IMR-90 (cell line): ENCODE data around the gene KANSL3.

Experiments used
- BHLHE40 ChIP-seq: fragments of 150-350 bp; IDR thresholded peaks from 2 replicates; pipeline ENCODE4 v1.6.1; 2016; ENCODE audit warnings: mild to moderate bottlenecking, low read depth, low read length
- MAFK ChIP-seq: IDR thresholded peaks from 2 replicates; pipeline ENCODE4 v1.6.1; 2012; ENCODE audit warnings: low read depth, low read length, improper control_type of control experiment
- POLR2A ChIP-seq: IDR thresholded peaks from 2 replicates; pipeline ENCODE4 v1.6.1; 2012; ENCODE audit warnings: mild to moderate bottlenecking, low read depth, low read length
- SMC3 ChIP-seq: fragments of 150-350 bp; IDR thresholded peaks from 2 replicates; pipeline ENCODE4 v1.6.1; 2016; ENCODE audit warnings: low read depth, mild to moderate bottlenecking, antibody characterized with exemption, low read length, moderate library complexity
- TF ChIP-seq, protein P1 (sequence below): conservative IDR thresholded peaks from 2 replicates; pipeline ENCODE4 v1.5.1; 2012; ENCODE audit warnings: mild to moderate bottlenecking, low read depth, low read length, improper control_type of control experiment
- TF ChIP-seq, protein P2 (sequence below): fragments of 150-350 bp; IDR thresholded peaks from 2 replicates; pipeline ENCODE4 v1.6.1; 2017; ENCODE audit warnings: mild to moderate bottlenecking, antibody characterized with exemption, low read length, low read depth

DNA sequence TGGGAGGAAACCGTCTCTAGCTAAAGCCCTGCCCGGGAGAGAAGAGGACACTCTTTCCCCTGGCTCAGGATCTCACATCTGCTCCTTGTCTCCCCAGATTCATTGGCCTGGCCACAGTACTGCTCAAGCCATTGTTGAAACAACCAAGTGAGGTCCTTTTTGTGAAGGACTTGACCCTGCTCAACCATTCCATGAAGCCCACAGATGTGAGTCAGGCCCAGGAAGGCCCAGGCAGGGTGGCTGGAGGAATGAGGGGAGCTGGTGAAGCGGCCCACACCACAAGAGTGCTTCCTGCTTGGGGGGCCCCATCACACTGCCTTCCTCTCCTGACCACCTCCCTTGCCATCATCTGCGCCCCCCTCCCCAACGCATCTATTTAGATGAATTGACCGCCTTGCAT, 9.6 kb upstream of the KANSL3 start:
- TF ChIP-seq, protein P1, sequence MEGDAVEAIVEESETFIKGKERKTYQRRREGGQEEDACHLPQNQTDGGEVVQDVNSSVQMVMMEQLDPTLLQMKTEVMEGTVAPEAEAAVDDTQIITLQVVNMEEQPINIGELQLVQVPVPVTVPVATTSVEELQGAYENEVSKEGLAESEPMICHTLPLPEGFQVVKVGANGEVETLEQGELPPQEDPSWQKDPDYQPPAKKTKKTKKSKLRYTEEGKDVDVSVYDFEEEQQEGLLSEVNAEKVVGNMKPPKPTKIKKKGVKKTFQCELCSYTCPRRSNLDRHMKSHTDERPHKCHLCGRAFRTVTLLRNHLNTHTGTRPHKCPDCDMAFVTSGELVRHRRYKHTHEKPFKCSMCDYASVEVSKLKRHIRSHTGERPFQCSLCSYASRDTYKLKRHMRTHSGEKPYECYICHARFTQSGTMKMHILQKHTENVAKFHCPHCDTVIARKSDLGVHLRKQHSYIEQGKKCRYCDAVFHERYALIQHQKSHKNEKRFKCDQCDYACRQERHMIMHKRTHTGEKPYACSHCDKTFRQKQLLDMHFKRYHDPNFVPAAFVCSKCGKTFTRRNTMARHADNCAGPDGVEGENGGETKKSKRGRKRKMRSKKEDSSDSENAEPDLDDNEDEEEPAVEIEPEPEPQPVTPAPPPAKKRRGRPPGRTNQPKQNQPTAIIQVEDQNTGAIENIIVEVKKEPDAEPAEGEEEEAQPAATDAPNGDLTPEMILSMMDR: no peak
- TF ChIP-seq BHLHE40 (no peak), POLR2A (no peak), SMC3 (no peak), MAFK (no peak)
- TF ChIP-seq, protein P2, sequence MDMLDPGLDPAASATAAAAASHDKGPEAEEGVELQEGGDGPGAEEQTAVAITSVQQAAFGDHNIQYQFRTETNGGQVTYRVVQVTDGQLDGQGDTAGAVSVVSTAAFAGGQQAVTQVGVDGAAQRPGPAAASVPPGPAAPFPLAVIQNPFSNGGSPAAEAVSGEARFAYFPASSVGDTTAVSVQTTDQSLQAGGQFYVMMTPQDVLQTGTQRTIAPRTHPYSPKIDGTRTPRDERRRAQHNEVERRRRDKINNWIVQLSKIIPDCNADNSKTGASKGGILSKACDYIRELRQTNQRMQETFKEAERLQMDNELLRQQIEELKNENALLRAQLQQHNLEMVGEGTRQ: no peak
